CD4-positive, alpha-beta T cell treated with Interleukin-12 subunit alpha and Interleukin-12 subunit beta, for 1 hour (primary cell): ENCODE results near the gene DTX4.

Source experiments
- DNase-seq: peaks from one replicate; pipeline ENCODE4 v3.0.0-alpha.2; 2020

DTX4 gene

DNA sequence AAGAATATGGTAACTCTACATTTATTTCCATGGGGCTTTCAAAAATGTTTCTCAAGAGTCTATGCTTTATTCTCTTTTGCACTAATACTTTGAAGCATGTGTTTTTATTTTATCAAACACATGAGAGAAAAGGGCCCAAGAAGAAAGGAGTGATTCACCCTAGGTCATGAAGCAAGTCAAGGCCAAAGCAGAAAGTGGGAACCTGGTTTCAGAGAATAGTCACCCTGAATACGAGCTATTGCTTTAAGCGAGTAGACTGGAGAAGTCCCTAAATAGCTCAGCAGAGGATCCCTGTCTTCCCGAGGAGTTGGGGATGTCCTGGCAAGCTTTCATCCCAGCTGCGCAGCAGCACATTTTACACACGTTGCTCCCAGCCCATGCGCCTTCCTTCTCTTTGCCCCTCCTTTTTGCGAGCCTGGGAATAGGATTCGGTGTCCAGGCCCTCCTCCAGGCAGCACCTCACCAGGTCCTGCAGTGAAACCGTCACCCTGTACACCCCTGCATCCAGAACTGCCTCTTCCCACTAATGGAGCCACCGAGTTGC lies 21.7 kb downstream of the DTX4 start:
- no peak for DNase-seq

DNA sequence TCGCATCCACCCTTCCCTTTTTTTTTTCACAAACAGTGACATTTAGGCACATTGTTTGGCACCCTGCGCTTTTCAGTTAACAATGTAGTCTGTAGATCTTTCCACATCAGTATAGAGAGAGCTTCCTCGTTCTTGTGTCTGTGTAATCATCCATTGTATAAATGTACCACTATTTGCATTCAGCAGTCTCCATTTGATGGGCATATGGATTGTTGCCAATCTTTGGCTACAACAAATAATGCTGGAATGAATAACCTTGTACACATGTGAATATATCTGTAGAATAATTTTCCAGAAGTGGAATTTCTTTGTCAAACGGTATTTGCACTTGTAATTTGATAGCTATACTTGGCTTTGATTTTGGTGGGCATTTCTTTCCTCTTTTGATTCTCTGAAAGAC lies 23.7 kb downstream of the DTX4 start:
- no peak for DNase-seq

DNA sequence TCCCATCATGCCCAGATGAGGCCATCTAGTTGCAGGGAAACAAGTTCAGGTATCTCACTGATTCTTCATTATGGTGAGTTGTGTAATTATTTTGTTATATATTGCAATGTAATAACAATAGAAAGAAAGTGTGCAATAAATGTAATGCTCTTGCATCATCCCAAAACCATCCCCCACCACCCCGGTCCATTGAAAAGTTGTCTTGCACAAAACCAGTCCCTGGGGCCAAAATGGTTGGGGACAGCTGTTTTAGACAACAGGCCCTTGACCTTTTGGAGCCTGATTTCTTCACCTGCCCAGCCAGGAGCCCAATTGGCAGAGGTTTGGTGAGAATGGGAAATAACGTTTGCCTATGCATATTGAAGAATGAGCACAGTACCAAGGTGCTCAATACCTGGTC lies 24.8 kb downstream of the DTX4 start:
- no peak for DNase-seq

DNA sequence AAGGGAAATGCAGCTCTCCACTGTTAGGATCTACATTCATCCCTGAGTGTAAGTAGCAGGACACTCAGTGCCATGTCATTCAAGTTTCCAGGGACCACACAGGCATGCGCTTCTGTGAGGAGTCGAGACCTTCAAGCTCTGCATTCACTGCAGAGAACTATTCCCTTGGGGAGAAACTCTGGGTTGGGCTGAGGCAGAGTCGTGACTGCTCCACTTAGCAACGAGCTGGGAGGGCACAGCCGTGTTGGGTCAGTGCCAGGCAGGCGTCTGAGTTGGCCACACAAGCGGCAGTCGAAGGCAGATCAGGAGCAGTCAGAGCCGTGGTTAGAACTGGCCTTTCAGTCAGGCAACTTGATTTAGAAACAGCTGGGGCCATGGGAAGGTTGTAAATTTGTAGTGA lies 26.1 kb downstream of the DTX4 start:
- DNase-seq: no peak

DNA sequence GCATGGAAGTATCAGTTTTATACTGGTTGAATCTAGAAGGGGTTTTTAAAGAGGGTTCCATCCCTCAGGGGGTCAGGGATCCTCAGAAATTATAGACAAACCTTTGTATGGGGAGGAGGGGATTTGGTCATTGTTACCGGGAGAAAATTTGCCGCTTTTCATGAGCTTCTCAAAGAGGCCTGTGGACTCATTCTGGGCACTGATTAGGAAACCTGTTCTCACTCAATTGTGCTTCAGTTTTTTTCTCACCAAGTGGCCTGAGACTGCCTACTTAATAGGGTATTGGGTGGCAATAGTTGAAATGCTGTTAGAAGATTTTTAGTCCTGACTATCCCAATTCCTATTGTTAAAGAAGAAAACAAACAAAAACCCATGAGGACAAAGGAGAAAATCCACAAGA lies 26.8 kb downstream of the DTX4 start:
- no peak for DNase-seq

DNA sequence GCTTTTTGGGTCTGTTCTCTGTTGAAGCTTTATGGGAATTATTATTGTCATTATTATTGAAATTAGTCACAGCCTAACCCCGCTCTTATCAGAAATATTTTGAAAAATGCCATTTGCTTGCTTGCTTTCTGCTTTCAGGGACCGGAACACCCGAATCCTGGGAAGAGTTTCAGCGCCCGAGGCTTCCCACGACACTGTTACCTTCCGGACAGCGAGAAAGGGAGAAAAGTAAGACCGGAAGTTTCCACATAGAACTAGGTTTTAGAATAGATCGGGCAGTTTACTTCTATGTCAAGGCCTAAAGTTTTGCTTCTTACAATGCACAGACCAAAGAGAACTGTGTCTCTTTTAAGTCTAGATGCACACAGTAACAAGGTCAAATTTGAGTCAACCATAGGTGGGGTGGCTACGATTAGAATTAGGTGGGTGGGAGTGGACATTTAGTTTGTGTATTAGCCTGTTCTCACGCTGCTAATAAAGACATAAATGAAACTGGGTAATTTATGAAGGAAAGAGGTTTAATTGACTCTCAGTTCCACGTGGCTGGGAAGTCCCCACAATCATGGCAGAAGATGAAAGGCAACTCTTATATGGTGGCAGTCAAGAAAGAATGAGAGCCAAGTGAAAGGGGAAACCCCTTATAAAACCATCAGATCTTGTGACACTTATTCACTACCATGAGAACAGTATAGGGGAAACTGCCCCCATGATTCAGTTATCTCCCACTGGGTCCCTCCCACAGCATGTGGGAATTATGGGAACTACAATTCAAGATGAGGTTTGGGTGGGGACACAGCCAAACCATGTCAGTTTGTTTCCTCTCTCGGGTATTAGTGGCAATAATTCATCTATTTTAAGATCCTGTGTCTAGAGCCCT lies 27.9 kb downstream of the DTX4 start:
- no peak for DNase-seq

DNA sequence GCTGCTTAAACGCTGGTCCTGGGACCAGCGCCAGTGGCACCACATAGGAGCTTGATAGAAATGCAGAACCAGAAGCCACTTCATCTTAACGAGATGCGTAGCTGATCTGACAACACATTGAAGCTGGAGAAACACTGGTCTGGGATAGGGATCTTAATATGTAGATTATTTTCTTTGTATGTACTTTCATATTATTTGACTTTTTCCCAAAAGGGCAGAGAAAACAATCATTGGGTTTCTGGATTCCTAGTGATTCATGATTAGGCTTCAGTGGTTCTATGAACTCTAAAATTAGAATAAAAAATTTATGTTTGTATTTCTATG lies 28.5 kb downstream of the DTX4 start:
- DNase-seq: no peak

DNA sequence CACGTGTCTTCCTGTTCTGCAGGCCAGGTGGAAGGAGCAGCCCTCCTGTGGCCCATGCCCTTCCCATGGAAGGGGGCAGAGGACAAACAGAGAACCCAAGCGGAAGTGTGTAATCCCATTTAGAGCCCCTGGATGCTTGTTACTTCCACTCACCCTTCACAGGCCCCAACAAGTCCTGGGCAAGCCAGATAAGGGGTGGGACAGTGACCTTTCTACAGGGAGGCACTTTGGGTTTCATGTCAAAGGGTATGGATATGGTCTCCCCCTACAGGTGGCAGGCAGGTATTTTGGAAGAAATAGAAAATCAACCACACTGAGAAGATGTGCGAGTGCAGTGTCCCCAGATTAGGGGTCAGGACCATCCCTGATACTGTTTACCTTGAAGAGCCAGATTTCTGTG lies 29.4 kb downstream of the DTX4 start:
- DNase-seq: no peak

DNA sequence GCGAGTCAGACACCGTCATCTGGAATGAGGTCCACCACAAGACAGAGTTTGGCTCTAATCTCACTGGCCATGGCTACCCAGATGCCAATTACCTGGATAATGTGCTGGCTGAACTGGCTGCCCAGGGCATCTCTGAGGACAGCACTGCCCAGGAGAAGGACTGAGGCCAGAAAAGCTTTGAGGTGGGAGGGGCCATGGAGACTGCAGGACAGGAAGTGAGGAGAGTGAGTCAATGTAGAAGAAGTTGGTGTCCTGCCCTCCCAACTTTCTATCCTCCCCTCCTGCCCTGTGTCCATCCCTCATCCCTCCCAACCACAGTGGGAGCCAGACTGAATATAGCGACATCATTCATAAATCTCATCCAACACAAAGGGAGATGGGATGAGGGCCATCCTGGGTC lies 32.8 kb downstream of the DTX4 start:
- DNase-seq: no peak

DNA sequence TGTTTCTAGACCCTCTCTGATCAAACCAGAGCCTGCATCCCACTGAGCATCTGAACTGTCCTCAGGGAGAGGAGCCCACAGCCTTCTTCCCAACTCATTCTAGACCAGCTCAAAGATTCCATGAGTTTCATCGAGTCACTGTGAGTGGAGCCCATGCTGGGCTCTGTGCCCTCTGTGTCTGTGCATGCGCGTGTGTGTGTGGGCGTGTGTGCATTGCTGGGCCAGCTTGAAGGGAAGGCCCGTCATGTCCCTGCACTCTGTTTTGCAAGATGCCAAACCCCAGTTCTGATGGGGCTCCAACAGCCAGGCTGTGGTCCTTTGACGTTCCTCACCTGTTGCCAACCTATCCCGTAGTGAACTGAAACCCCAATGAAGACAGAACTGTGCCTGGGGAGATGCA lies 33.7 kb downstream of the DTX4 start:
- no peak for DNase-seq

DNA sequence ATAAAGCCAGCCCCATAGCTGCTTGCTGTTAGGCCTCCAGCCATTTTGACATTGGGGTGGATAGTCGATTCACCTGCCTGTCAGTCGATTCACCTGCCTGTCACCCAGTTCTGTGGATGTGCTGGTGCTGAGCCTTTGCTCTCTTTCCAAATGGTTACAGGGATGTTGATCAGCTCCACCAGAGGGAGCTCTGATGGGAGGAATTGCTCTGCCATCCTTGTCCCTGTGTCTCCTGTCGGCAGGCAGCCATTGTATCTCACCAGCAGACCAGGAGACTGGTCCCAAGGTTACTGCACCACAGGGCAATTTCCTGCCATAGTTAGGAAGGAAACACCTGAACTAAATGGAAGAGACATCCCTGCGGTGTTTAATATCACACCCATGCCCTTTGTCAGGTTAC lies 34.7 kb downstream of the DTX4 start:
- DNase-seq: no peak

DNA sequence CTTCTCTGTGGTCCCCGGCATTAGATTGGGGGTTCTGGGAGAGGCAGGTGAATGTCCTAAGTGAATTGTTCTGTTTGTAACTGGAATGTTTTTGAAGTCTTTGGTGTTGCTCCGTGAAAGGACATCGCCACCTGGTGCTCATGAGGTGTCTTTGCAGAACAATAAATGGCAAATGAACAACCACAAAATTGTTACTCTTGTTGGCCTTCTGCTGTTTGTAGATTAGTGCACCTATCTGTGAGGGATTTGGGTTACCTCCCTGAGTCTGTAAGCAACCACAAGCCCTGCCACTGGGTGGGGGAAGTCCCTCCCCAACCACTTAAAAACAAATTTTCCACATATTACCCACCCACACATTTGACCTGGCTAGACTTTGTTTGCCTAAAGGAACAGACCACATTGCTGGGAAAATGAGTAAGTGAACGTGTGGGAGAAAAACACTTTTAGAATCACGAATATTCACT lies 36.1 kb downstream of the DTX4 start:
- peak; percentile 52 for DNase-seq

DNA sequence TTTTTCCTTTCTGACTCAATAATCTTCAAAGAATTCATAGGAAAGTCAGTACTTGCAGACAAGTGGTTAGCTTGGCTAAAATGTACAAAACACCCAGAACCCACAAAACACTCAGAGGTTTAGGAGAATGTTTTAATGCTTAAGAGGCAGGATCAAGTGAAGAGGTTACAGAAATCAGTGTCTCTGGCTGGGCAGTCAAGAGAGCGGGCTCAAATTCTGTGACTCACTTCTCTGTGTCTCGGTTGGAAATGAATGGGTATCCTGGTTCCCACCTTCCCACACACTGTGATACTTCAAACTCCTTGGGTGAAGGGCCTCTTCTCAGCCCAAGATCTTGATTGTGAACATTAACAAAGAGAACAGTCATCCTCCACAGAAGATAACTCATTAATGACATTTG lies 37.0 kb downstream of the DTX4 start:
- DNase-seq: no peak

DNA sequence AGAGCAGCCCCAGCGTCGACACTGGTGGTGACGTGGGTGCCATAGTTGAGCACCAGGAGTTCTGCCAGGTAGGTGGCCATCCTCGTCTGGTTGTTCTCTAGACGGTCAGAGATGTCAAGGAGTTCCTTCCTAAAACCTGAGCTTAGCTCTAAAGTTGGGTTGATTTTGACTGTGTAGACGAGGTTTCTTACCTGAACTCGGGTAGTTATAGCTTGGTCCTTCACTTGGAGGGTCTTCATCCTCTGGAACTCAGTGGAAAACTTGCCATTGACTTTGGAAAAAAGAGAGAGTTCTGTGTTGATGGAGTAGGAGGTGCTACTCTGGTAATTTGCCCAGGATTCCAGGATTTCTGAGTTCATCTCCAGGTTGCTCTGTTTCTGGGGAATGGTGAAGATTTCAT lies 40.3 kb downstream of the DTX4 start:
- no peak for DNase-seq

DNA sequence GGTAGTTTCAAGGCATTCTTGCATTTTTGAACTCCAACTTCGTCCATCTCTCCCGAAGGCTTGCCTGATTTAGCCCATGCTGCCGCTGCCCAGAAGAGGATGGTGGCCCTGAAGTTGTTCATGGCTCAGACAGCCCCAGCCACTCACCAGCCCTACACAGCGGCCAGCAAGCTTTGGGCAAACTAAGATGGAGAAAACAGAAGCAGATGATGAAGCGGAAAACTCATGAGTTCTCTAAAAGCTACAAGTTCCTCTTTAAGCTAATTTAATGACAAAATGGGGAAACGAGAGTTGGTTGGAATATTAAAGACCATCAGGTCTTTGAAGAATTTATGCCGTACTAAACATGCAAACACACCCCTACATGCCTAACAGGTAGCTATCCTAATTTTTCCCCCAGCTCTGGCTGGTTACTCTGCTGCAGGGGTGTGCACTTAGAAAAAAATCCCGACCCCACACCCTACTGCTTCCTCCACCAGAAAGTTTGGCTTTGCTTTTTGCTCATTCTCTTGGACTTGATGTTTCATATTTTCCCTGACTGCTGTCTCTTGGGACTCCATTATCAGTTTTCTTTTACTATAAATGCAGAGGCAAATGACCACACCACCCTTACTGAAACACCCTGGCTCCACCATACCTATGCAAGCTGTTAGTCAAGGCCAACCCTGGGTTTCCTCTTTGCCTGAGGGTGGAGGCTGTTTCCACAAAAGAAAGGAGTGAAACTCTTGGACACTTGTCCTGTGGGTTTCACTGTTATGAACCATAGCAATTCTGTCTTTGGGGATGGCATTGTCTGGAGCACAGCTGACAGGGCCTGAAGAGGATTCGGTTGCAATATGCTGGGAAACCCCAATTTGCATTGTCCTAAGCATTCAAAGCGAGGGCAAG lies 41.1 kb downstream of the DTX4 start, which contains the start of gene MPEG1:
Gene MPEG1, minus strand, starts transcription at position 184 of the 888 bp plus-strand sequence. Its CDS starts 62 bp downstream, at position 122.
- DNase-seq: no peak

DNA sequence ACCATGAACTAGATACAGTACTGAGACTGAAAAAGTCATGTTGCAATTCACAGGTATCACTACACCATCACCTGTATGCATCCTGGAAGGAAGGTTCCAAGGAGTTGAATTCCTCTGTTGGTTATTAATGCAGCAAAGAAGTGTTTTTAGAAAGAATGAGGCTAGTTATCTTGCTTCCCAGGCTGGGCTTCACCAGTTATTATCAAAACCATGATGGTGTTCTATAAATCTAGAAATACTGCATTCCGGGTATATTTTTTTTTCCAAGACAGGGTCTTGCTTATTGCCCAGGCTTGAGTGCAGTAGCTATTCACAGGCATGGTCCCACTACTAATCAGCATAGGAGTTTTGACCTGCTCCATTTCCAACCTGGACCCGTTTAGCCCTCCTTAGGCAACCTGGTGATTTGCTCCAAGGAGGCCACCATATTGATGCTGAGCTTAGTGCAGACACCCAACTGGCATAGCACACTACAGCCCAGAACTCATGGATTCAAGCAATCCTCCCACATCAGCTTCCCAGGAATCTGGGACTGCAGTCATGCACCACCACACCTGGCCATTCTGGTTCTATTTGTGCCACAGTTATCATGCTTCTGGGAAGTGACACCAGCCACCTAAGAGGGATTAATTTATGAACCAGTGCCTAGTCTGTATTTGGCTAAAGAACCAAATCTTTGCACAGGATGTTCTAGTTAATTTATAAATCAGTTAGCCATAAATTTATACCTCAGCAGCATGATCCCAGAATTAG lies 42.4 kb downstream of the DTX4 start:
- no peak for DNase-seq

DNA sequence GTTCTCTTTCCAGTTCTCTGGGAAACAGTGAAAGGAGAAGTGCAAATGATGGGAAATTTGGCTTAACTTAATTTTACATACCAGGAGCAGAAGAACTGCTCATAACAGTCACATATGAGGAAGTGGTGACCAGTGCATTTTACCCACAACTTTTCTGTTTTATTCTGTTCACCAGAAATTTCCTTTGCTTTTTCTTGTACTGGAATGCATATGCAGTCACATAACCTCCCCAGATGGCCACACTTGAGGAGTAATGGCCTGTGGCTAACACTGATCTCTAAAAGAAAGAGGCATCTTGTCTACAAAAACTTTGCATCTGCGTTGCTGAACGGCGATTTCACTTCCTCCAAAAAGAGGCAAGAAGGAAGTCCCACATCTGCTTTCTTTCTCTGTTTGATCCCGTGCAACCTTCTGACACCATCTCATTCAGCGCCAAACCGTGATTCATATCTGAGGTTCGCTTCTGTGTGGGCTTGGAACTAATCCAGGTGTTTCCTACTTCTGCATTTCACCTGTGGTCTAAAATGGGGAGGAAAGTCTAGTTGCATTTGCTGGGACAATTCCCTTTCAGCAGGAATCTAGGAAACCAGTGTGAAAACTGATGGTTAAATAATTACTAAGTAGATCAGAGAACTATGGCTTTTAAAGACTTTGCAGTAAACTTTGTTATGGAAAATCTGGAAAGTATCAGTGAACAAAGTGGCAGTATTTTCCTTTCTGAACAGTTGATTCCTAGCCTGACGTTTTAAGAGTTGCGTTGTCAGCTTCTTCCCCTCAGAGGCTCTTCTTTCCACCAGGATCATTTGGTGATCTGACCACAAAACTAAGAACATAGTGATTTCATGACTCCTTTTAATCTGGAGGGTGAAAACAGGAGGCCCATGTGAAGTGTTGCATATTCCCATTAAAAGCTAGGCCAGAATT lies 45.0 kb downstream of the DTX4 start:
- DNase-seq: peak; percentile 33

DNA sequence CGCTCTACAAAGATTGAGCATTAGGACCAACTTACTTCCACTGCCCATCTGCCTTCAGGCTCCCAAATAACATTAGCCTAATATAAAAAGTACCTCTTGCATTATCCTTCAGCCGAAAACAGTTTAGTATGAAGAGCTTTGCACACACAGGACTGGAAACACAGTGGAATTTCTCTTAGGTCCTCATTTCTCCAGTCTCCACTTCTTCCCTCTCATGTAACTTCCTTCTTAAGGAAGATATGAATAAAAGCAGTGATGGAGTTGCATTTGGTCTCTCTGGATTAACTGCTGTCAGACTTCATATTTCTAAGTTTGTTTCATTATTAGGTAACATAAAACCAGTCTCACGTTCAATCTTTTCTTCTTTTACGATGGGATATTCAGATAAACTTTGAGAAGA lies 46.4 kb downstream of the DTX4 start:
- no peak for DNase-seq

DNA sequence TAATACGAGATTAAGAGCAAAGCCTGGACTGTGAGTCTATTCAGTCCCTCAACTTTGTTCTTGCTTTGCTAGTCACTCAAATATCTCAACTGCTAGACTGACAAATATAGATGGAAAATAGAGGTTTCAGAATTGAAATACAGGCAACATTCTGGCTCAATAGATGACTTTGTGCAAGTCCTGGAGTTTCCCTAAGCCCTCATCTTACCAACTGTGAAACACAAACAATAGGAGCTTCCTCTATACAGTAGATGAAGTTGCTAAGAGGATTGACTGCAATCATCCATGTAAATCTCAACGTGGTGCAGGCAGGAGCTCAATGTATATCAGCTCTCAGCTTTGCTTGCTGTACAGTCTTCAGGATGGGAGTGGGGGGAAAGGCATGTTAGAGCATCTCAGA lies 47.0 kb downstream of the DTX4 start:
- no peak for DNase-seq

DNA sequence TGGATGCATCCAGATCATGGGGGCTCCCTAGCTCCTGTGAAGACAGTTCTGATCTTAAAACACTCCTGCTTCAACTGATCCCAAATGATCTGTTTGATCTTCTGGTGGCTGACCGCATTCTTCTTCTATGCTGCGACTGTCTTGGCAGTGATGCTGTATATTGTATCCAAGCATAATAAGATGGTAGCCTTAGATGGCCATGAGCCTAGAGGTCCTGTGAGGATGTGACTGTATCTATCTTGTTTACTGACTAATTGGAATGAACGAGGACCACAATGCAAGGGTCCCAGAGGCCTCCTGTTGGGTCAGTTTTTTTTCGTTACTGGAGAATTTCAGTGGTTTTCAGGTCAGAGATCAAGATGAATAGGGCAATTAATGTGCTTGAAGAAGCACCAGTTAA lies 47.9 kb downstream of the DTX4 start:
- no peak for DNase-seq

DNA sequence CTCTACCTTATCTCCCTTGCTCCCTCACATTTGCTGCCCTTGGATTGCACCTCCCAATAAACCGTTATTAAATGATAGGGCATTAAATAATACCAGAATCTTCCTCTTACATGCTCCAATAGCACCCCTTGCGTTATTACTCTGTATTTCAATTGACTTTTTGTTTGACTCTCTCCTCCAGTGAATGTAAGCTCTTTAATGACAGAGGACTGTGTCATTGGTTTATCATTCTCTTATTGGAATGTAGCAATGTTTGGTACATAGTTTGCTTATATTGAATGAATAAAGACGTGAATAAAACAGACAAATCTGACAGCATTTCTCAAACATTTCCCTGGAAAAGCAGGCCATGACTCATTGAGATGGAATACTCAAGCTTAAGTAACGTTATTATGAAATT lies 49.5 kb downstream of the DTX4 start:
- DNase-seq: no peak
